RWPE1 (cell line): Measurements from ENCODE around the gene SARM1.
"Not testable (repeated sequence)": the region's sequence is repeated elsewhere in the genome, so short reads cannot be mapped to it uniquely, and the experiment has no call there.

Experiments
- CTCF ChIA-PET: fragments of 350-600 bp; sonication (Branson Sonifier 250); formaldehyde crosslinking; extraction: SDS; loops from one replicate; lab custom pipeline; 2021; lab: Yijun Ruan, JAX
- POLR2A ChIA-PET: fragments of 400-600 bp; formaldehyde crosslinking; extraction: SDS; loops from one replicate; lab custom pipeline; 2020; ENCODE audit warnings: antibody characterized with exemption; ENCODE audit not compliant: low non-redundant PET; lab: Yijun Ruan, JAX
- DNase-seq: peaks from one replicate; pipeline ENCODE4 v3.0.0; 2012; ENCODE audit warnings: low spot score
- H3K27ac ChIP-seq: fragments of 450-650 bp; 2 replicates; pipeline ENCODE4 v1.5.1; 2017
- TF ChIP-seq, protein P1 (sequence below): fragments of 450-650 bp; conservative IDR thresholded peaks from 2 replicates; pipeline ENCODE4 v1.5.1; 2017; ENCODE audit warnings: low read depth, mild to moderate bottlenecking

The SARM1 gene

DNA sequence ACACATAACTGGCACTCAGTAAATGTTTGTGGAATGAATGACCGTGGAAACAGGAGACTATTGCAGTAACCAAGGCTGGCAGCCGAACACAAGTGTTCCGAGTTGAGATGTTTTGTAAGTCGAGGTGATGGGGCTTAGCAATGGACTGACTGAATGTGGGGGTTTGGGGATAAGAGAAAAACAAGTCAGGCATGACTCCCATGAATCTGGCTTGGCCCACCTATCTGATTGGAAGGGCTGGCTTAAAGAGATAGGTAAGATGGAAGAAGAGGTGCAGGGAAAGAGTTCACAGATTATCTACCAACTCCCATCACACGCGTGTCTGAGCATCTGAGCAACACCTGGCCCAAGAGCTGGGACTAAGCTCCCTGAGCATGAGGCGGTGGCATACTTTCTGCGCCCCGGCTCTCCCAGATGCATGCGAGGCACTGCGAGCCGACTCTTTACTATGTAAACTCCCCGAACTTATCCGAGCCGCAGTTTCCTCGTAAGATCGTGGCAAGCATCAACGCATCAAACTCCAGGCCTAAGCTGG, 36.8 kb upstream of the SARM1 start:
- TF ChIP-seq, protein P1, sequence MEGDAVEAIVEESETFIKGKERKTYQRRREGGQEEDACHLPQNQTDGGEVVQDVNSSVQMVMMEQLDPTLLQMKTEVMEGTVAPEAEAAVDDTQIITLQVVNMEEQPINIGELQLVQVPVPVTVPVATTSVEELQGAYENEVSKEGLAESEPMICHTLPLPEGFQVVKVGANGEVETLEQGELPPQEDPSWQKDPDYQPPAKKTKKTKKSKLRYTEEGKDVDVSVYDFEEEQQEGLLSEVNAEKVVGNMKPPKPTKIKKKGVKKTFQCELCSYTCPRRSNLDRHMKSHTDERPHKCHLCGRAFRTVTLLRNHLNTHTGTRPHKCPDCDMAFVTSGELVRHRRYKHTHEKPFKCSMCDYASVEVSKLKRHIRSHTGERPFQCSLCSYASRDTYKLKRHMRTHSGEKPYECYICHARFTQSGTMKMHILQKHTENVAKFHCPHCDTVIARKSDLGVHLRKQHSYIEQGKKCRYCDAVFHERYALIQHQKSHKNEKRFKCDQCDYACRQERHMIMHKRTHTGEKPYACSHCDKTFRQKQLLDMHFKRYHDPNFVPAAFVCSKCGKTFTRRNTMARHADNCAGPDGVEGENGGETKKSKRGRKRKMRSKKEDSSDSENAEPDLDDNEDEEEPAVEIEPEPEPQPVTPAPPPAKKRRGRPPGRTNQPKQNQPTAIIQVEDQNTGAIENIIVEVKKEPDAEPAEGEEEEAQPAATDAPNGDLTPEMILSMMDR, result no peak
- peak overlapping the region; percentile 96 for H3K27ac ChIP-seq
- POLR2A ChIA-PET, result interaction anchor here (1.9 to 2.3 kb wide), 3 partner anchors 12 to 23 kb away, joined by 8 to 16 read pairs (median 9); partner anchors contain the start of genes POLDIP2 and TMEM97
- CTCF ChIA-PET, result interaction anchor here (0.6 kb wide), 1 partner anchor 681 kb away, joined by 4 read pairs; no protein-coding TSS in a partner anchor
- no peak for DNase-seq

DNA sequence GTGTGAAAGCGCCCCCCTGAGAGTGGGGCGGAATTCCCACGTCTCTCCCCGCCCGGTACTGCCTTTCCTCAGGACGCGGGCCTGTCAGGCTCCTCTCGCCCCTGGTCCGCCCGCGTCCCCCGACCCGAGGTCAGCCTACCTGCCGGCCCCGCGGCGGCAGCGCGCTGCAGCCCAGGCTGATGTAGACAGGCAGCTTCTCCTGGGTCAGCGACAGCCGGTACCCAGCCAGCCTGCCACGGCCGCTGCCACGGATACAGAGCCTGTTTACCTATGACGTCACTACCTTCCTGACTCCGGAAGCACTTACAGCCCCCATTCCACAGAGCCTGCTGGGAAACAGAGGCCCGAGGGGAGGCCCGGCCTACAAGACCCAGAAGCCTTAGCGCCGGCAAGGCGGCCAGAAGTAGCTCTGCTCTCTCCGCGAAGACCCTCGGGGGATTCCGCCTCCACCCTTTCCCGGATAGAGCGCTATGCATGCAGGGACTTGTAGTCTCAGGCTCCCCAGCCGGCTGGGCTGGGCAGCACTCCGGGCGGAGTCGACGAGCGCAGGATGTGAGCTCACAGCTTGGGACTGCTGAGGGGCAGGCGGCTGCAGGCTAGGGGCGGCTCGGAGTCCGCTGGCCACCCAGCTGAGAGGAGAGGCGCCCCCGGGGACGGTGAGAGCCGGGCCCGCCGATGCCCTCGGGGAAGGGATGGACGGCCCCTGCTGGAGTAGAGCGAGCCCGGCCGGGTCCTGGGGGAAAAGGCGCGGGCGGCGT, 36.1 kb upstream of the SARM1 start, which contains the start of the genes IFT20 and TNFAIP1:
Gene IFT20 (minus strand): TSS at position 272 of the 758 bp plus-strand sequence. CDS start 3,487 bp downstream, outside the sequence.
Gene TNFAIP1 (plus strand): TSS at position 561 of the 758 bp plus-strand sequence. CDS start 3,761 bp downstream, outside the sequence.
- CTCF ChIA-PET, result interaction anchor here (0.6 to 0.9 kb wide), 5 partner anchors 11 to 681 kb away, joined by 3 to 4 read pairs (median 4); no protein-coding TSS in a partner anchor
- TF ChIP-seq, protein P1, result no peak
- H3K27ac ChIP-seq, result peak within 1 kb of the TSS; percentile 96

DNA sequence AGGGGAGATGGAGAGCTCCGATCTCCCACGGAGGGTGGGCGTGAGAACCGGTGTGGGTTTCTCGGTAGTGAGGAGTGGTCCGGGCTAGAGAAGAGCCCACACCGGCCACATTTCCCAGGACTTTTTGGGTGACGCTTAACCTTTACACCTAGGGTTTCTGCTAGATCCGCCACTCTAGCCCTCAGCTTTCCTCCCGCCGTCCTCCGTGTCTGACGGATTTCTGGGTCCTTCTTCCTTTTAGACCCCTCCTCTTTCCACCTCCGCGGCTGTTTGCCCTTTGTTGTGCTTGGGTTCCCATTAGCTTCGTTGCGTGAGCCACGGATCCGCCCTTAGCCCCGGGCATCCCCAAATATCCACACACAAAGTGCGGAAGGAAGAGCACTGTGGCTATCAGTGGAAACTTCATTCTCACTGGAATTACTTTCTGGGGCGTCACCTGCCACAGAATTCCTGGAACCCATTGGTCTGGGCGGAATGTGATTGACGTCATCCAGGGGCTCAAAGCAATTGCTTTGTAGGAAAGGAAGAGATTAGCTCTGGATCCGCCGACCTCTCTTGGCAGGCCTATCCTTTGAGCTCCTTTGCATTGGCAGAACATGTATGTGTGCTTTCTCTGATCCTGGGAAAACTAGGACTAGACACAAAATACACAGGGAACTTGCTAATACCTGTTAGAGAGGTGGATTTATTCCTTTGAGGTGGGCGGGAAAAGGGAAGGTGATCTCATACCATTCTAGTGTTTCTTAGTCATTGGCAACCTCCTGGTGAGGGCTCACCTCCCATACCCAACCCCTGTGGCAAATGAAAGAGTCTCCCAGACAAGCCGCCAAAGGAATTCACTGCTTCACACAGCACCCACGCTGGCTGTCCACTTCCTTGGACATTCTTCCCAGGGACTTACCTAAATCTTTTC, 35.3 kb upstream of the SARM1 start:
- TF ChIP-seq, protein P1, result no peak
- CTCF ChIA-PET, result interaction anchor here (0.6 to 0.9 kb wide), 4 partner anchors 10 to 193 kb away, joined by 3 to 4 read pairs (median 4); no protein-coding TSS in a partner anchor
- peak; percentile 80 for DNase-seq
- POLR2A ChIA-PET, result interaction anchor here (1.9 to 2.3 kb wide), 3 partner anchors 11 to 22 kb away, joined by 8 to 16 read pairs (median 9); partner anchors contain the start of genes POLDIP2 and TMEM97
- H3K27ac ChIP-seq, result peak overlapping the region; percentile 96

More for the DNA sequence above, 36.1 kb upstream of the SARM1 start, which contains the start of the genes IFT20 and TNFAIP1:
- peak; percentile 93 for DNase-seq
- POLR2A ChIA-PET, result interaction anchor here (1.9 to 2.3 kb wide), 3 partner anchors 12 to 23 kb away, joined by 8 to 16 read pairs (median 9); partner anchors contain the start of genes POLDIP2 and TMEM97

DNA sequence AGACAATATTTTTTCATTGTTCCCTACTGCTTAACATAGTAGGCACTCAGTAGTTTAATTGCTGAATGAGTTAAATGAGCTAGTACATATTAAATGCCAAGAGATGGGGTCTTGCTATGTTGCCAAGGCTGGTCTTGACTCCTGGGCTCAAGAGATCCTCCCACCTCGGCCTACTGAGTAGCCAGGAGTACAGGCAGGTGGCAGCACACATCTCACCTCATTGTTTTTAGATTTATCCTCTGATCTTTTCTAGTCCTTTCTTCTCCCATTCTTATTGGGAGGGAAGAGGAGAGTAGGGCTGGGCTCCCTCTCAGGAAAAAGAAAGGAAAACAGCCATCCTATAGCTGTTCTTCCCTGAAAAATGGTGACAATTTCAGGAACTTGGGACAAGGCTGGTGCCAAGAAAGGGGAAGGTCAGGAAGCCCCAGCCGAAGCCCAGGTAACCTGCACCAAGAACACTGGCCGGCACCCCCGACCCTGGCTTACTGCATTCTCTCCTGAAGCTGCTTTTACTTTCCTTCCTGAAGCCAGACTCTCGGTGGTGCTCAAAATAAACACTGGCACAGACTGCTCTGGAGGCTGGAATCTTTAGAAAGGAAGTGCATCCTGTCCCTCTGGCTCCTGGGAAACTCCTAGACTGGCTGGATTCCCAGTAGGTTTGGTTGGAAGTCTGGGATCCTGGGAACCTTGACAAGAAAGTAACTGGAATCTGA, 33.3 kb upstream of the SARM1 start:
- H3K27ac ChIP-seq, result peak overlapping the region; percentile 87
- ChIA-PET POLR2A (no interaction called here), CTCF (interaction anchor here (0.6 to 1.2 kb wide), 3 partner anchors 30 to 297 kb away, joined by 3 to 5 read pairs (median 3); no protein-coding TSS in a partner anchor)
- TF ChIP-seq, protein P1, result no peak
- DNase-seq, result no peak

DNA sequence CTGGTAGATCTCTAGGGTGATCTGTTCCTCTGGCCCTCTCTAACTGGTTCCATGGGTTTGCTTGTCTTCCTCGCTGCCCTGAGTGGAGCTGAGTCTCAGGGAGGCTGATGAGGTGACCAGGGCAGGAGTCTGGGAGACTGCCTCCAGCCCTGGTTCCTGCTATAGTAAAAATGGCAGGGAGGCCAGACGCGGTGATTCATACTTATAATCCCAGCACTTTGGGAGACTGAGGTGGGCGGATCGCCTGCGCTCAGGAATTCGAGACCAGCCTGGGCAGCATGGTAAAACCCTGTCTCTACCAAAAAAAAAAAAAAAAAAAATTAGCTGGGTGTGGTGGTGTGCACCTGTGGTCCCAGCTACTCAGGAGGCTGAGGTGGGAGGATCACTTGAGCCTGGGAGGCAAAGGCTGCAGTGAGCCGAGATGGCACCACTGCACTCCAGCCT, 32.7 kb upstream of the SARM1 start:
- ChIA-PET POLR2A (interaction anchor here (0.6 kb wide), 1 partner anchor 14 kb away, joined by 5 read pairs; no protein-coding TSS in a partner anchor), CTCF (interaction anchor here (1.2 kb wide), 1 partner anchor 78 kb away, joined by 3 read pairs; no protein-coding TSS in a partner anchor)
- H3K27ac ChIP-seq, result peak overlapping the region; percentile 87

More for the DNA sequence above, 32.7 kb upstream of the SARM1 start:
- DNase-seq, result not testable (repeated sequence)
